ENCODE results near the gene PTPRM.

PTPRM gene

GRCh38 chr18:7870266-7870665 lies 303.1 kb downstream of the PTPRM start:
- H3K36me3 ChIP-seq (replicated peaks), result no peaks in the 10 kb centered on the region

GRCh38 chr18:7870855-7871254 lies 303.7 kb downstream of the PTPRM start:
- in situ Hi-C loops (cut with MboI; ENCODE audit: low sequenced_read_pairs), result no loop called here

More at GRCh38 chr18:7870266-7870665, 303.1 kb downstream of the PTPRM start:
- no peaks in the 10 kb centered on the region for H3K4me1 ChIP-seq
- no peaks in the 10 kb centered on the region for H3K27me3 ChIP-seq (ENCODE audit: low read depth)
- H3K4me3 ChIP-seq, result no peak overlapping the region
- no peak for DNase-seq (ENCODE audit: low spot score in 2 of 2)
- in situ Hi-C loops (cut with MboI; ENCODE audit: low sequenced_read_pairs), result no loop called here
- 0 out of 2 replicates have a peak, but pooled peaks cover 3% of the 10 kb centered on the region for H3K9me3 ChIP-seq

GRCh38 chr18:7871560-7872456 lies 304.7 kb downstream of the PTPRM start:
- no peaks in the 10 kb centered on the region for H3K36me3 ChIP-seq (replicated peaks)
- H3K9me3 ChIP-seq, result 0 out of 2 replicates have a peak, but pooled peaks cover 3% of the 10 kb centered on the region
- no peaks in the 10 kb centered on the region for H3K4me1 ChIP-seq
- no peak for DNase-seq (ENCODE audit: low spot score in 2 of 2)
- in situ Hi-C loops (cut with MboI; ENCODE audit: low sequenced_read_pairs), result no loop called here
- no peak overlapping the region for H3K4me3 ChIP-seq
- no peaks in the 10 kb centered on the region for H3K27me3 ChIP-seq (ENCODE audit: low read depth)

More at GRCh38 chr18:7870855-7871254, 303.7 kb downstream of the PTPRM start:
- 0 out of 2 replicates have a peak, but pooled peaks cover 3% of the 10 kb centered on the region for H3K9me3 ChIP-seq
- H3K4me1 ChIP-seq, result no peaks in the 10 kb centered on the region
- H3K4me3 ChIP-seq, result no peak overlapping the region
- H3K36me3 ChIP-seq (replicated peaks), result no peaks in the 10 kb centered on the region
- H3K27me3 ChIP-seq (ENCODE audit: low read depth), result no peaks in the 10 kb centered on the region
- DNase-seq (ENCODE audit: low spot score in 2 of 2), result no peak

- 0 out of 2 replicates have a peak, but pooled peaks cover 3% of the 10 kb centered on the region for H3K9me3 ChIP-seq
- H3K27me3 ChIP-seq (ENCODE audit: low read depth), result no peaks in the 10 kb centered on the region
- in situ Hi-C loops (cut with MboI; ENCODE audit: low sequenced_read_pairs), result no loop called here
- DNase-seq (ENCODE audit: low spot score in 2 of 2), result no peak
- no peak overlapping the region for H3K4me3 ChIP-seq
- H3K36me3 ChIP-seq (replicated peaks), result no peaks in the 10 kb centered on the region
- H3K4me1 ChIP-seq, result no peaks in the 10 kb centered on the region
These were observed 305.5 kb downstream of the PTPRM start for GRCh38 chr18:7872569-7872968.

- DNase-seq (ENCODE audit: low spot score in 2 of 2), result no peak
- no peaks in the 10 kb centered on the region for H3K4me1 ChIP-seq
These were observed 306.2 kb downstream of the PTPRM start for GRCh38 chr18:7873316-7873715.

GRCh38 chr18:7876354-7877104 lies 309.4 kb downstream of the PTPRM start:
- no peaks in the 10 kb centered on the region for H3K9me3 ChIP-seq
- H3K36me3 ChIP-seq (replicated peaks), result no peaks in the 10 kb centered on the region
- in situ Hi-C loops (cut with MboI; ENCODE audit: low sequenced_read_pairs), result no loop called here
- no peaks in the 10 kb centered on the region for H3K27me3 ChIP-seq (ENCODE audit: low read depth)
- DNase-seq (ENCODE audit: low spot score in 2 of 2), result no peak
- H3K4me3 ChIP-seq, result no peak overlapping the region
- no peaks in the 10 kb centered on the region for H3K4me1 ChIP-seq

More at GRCh38 chr18:7873316-7873715, 306.2 kb downstream of the PTPRM start:
- no peaks in the 10 kb centered on the region for H3K36me3 ChIP-seq (replicated peaks)
- no peaks in the 10 kb centered on the region for H3K27me3 ChIP-seq (ENCODE audit: low read depth)
- H3K9me3 ChIP-seq, result 0 out of 2 replicates have a peak, but pooled peaks cover 3% of the 10 kb centered on the region
- no peak overlapping the region for H3K4me3 ChIP-seq
- in situ Hi-C loops (cut with MboI; ENCODE audit: low sequenced_read_pairs), result no loop called here

- no peaks in the 10 kb centered on the region for H3K9me3 ChIP-seq
- no peaks in the 10 kb centered on the region for H3K4me1 ChIP-seq
- no peaks in the 10 kb centered on the region for H3K36me3 ChIP-seq (replicated peaks)
- no peak for DNase-seq (ENCODE audit: low spot score in 2 of 2)
- H3K4me3 ChIP-seq, result no peak overlapping the region
- H3K27me3 ChIP-seq (ENCODE audit: low read depth), result no peaks in the 10 kb centered on the region
- in situ Hi-C loops (cut with MboI; ENCODE audit: low sequenced_read_pairs), result no loop called here
These were observed 310.5 kb downstream of the PTPRM start for GRCh38 chr18:7877609-7878008.

- no peak overlapping the region for H3K4me3 ChIP-seq
- in situ Hi-C loops (cut with MboI; ENCODE audit: low sequenced_read_pairs), result no loop called here
- no peaks in the 10 kb centered on the region for H3K4me1 ChIP-seq
- H3K9me3 ChIP-seq, result no peaks in the 10 kb centered on the region
- no peak for DNase-seq (ENCODE audit: low spot score in 2 of 2)
- H3K27me3 ChIP-seq (ENCODE audit: low read depth), result no peaks in the 10 kb centered on the region
- H3K36me3 ChIP-seq (replicated peaks), result no peaks in the 10 kb centered on the region
These were observed 311.4 kb downstream of the PTPRM start for GRCh38 chr18:7878265-7879211.

- in situ Hi-C loops (cut with MboI; ENCODE audit: low sequenced_read_pairs), result no loop called here
- H3K4me3 ChIP-seq, result no peak overlapping the region
- no peak for DNase-seq (ENCODE audit: low spot score in 2 of 2)
These were observed 312.6 kb downstream of the PTPRM start for GRCh38 chr18:7879717-7880116.

GRCh38 chr18:7885865-7886264 lies 318.7 kb downstream of the PTPRM start:
- no peak overlapping the region for H3K4me3 ChIP-seq
- no peaks in the 10 kb centered on the region for H3K4me1 ChIP-seq
- no peaks in the 10 kb centered on the region for H3K9me3 ChIP-seq
- no peaks in the 10 kb centered on the region for H3K36me3 ChIP-seq (replicated peaks)
- no peaks in the 10 kb centered on the region for H3K27me3 ChIP-seq (ENCODE audit: low read depth)
- in situ Hi-C loops (cut with MboI; ENCODE audit: low sequenced_read_pairs), result no loop called here
- no peak for DNase-seq (ENCODE audit: low spot score in 2 of 2)

More at GRCh38 chr18:7879717-7880116, 312.6 kb downstream of the PTPRM start:
- no peaks in the 10 kb centered on the region for H3K4me1 ChIP-seq
- no peaks in the 10 kb centered on the region for H3K27me3 ChIP-seq (ENCODE audit: low read depth)
- no peaks in the 10 kb centered on the region for H3K9me3 ChIP-seq
- no peaks in the 10 kb centered on the region for H3K36me3 ChIP-seq (replicated peaks)

GRCh38 chr18:7886436-7886835 lies 319.3 kb downstream of the PTPRM start:
- in situ Hi-C loops (cut with MboI; ENCODE audit: low sequenced_read_pairs), result no loop called here
- Histone ChIP-seq H3K27me3 (ENCODE audit: low read depth) (no peaks in the 10 kb centered on the region), H3K36me3 (replicated peaks) (no peaks in the 10 kb centered on the region), H3K4me3 (no peak overlapping the region), H3K9me3 (no peaks in the 10 kb centered on the region), H3K4me1 (no peaks in the 10 kb centered on the region)
- DNase-seq (ENCODE audit: low spot score in 2 of 2), result no peak

GRCh38 chr18:7889515-7889914 lies 322.4 kb downstream of the PTPRM start:
- Histone ChIP-seq H3K9me3 (no peaks in the 10 kb centered on the region), H3K4me3 (no peak overlapping the region), H3K4me1 (no peaks in the 10 kb centered on the region), H3K36me3 (replicated peaks) (no peaks in the 10 kb centered on the region), H3K27me3 (ENCODE audit: low read depth) (no peaks in the 10 kb centered on the region)
- DNase-seq (ENCODE audit: low spot score in 2 of 2), result no peak
- in situ Hi-C loops (cut with MboI; ENCODE audit: low sequenced_read_pairs), result no loop called here

- no peak for DNase-seq (ENCODE audit: low spot score in 2 of 2)
- H3K9me3 ChIP-seq, result no peaks in the 10 kb centered on the region
- no peaks in the 10 kb centered on the region for H3K36me3 ChIP-seq (replicated peaks)
- H3K27me3 ChIP-seq (ENCODE audit: low read depth), result no peaks in the 10 kb centered on the region
- in situ Hi-C loops (cut with MboI; ENCODE audit: low sequenced_read_pairs), result no loop called here
- H3K4me3 ChIP-seq, result no peak overlapping the region
- H3K4me1 ChIP-seq, result no peaks in the 10 kb centered on the region
These were observed 323.0 kb downstream of the PTPRM start for GRCh38 chr18:7890075-7890474.

Measured in HAP-1 (cell line).